HepG2 (cell line): Measurements from ENCODE around the gene B4GALT2. TPM values are rescaled to one million over a fixed set of nuclear protein-coding genes. Genes with fewer than 3 reads are reported as not detected.

ENCODE experiments used
- ATF7 ChIP-seq, 2 experiments: fragments of 450-650 bp in 1 of 2; sonication (generic) in 1 of 2; formaldehyde crosslinking in 1 of 2; IDR thresholded peaks; 2 replicates each; pipeline versions ENCODE4 v1.4.0 to v1.6.1; 2016 to 2020; ENCODE audit warnings: antibody characterized with exemption in 1 of 2, mild to moderate bottlenecking in 1 of 2, missing genetic modification reagents in 1 of 2
- BCL6 ChIP-seq: IDR thresholded peaks from 2 replicates; pipeline ENCODE4 v1.6.1; 2016; ENCODE audit warnings: missing genetic modification reagents, missing compliant biosample characterization
- KDM3A ChIP-seq: IDR thresholded peaks from 2 replicates; pipeline ENCODE4 v1.6.1; 2018; ENCODE audit warnings: low read depth, missing compliant biosample characterization
- KLF11 ChIP-seq: IDR thresholded peaks from 2 replicates; pipeline ENCODE4 v1.6.1; 2016; ENCODE audit warnings: missing compliant biosample characterization
- SALL1 ChIP-seq: sonication (generic); formaldehyde crosslinking; IDR thresholded peaks from 2 replicates; pipeline ENCODE4 v1.8.0; 2022; ENCODE audit warnings: mild to moderate bottlenecking, missing genetic modification reagents
- SP1 ChIP-seq, 2 experiments: fragments of 450-650 bp in 1 of 2; sonication (generic) in 1 of 2; formaldehyde crosslinking in 1 of 2; IDR thresholded peaks; 2 replicates each; pipeline versions ENCODE4 v1.4.0 to v1.6.1; 2016 to 2020; ENCODE audit warnings: missing genetic modification reagents in 1 of 2
- SRY ChIP-seq: sonication (generic); formaldehyde crosslinking; IDR thresholded peaks from 2 replicates; pipeline ENCODE4 v1.8.0; 2022; ENCODE audit warnings: mild to moderate bottlenecking, missing genetic modification reagents
- TAF1 ChIP-seq: sonication (generic); formaldehyde crosslinking; IDR thresholded peaks from 2 replicates; pipeline ENCODE4 v1.4.0; 2020; ENCODE audit warnings: missing genetic modification reagents
- THAP11 ChIP-seq: IDR thresholded peaks from 2 replicates; pipeline ENCODE4 v1.6.1; 2016; ENCODE audit warnings: missing biosample characterization, missing genetic modification reagents
- ZNF335 ChIP-seq: sonication (generic); formaldehyde crosslinking; IDR thresholded peaks from 2 replicates; pipeline ENCODE4 v1.4.0; 2020; ENCODE audit warnings: missing genetic modification reagents
- ZNF496 ChIP-seq: sonication (generic); formaldehyde crosslinking; IDR thresholded peaks from 2 replicates; pipeline ENCODE4 v1.8.1; 2023; ENCODE audit warnings: mild to moderate bottlenecking, moderate library complexity, missing genetic modification reagents; ENCODE audit not compliant: insufficient replicate concordance
- ZNF644 ChIP-seq: IDR thresholded peaks from 2 replicates; pipeline ENCODE4 v1.6.1; 2016; ENCODE audit warnings: low read depth
- ZSCAN20 ChIP-seq: sonication (generic); formaldehyde crosslinking; IDR thresholded peaks from 2 replicates; pipeline ENCODE4 v1.4.0; 2020; ENCODE audit warnings: missing genetic modification reagents, mild to moderate bottlenecking, borderline replicate concordance
- polyA plus RNA-seq, 8 experiments: library from polyadenylated mRNA; depleted of rRNA in 3 of 8; stranded (reverse) in 7 of 8; unstranded in 1 of 8; fragments of >200 nt; fragmentation: Illumina TruSeq in 4 of 8; extraction: Trizol in 4 of 8; gene quantifications; 2 replicates each; pipeline versions ENCODE4 v1.2.1 to v1.2.3, GENCODE V29; 2011 to 2016; ENCODE audit warnings: low read depth in 4 of 8, missing spikeins in 1 of 8, mixed read lengths in 1 of 8; ENCODE audit not compliant: insufficient read depth in 1 of 8
- total RNA-seq, 5 experiments: library from RNA; depleted of rRNA; stranded (reverse); fragments of >200 nt; fragmentation: Illumina TruSeq; extraction: Trizol; gene quantifications; 2 replicates each; pipeline ENCODE4 v1.2.3, GENCODE V29; 2016; ENCODE audit warnings: low read depth in 1 of 5
- TF ChIP-seq, protein P1 (sequence below): sonication (generic); formaldehyde crosslinking; IDR thresholded peaks from 2 replicates; pipeline ENCODE4 v1.4.0; 2020; ENCODE audit warnings: missing genetic modification reagents
- TF ChIP-seq, protein P2 (sequence below): sonication (generic); formaldehyde crosslinking; IDR thresholded peaks from 2 replicates; pipeline ENCODE4 v1.8.0; 2022; ENCODE audit warnings: mild to moderate bottlenecking, missing genetic modification reagents
- TF ChIP-seq, protein P3 (sequence below): sonication (generic); formaldehyde crosslinking; IDR thresholded peaks from 2 replicates; pipeline ENCODE4 v1.5.0; 2020; ENCODE audit warnings: missing genetic modification reagents, mild to moderate bottlenecking, borderline replicate concordance
- TF ChIP-seq, protein P4 (sequence below): sonication (generic); formaldehyde crosslinking; IDR thresholded peaks from 2 replicates; pipeline ENCODE4 v1.5.1; 2020; ENCODE audit warnings: mild to moderate bottlenecking, moderate library complexity, missing genetic modification reagents
- TF ChIP-seq, protein P5 (sequence below): sonication (generic); formaldehyde crosslinking; IDR thresholded peaks from 2 replicates; pipeline ENCODE4 v1.4.0; 2020; ENCODE audit warnings: mild to moderate bottlenecking, missing genetic modification reagents
- TF ChIP-seq, protein P6 (sequence below): sonication (generic); formaldehyde crosslinking; IDR thresholded peaks from 2 replicates; pipeline ENCODE4 v1.8.0; 2022; ENCODE audit warnings: missing genetic modification reagents, mild to moderate bottlenecking, moderate library complexity, borderline replicate concordance

B4GALT2 gene
- total and polyA plus RNA-seq, 2 of the 13 experiments (the other 11 are each of a cell fraction or from before 2014, with no cell fraction given): 41.9 to 78.0 TPM

DNA sequence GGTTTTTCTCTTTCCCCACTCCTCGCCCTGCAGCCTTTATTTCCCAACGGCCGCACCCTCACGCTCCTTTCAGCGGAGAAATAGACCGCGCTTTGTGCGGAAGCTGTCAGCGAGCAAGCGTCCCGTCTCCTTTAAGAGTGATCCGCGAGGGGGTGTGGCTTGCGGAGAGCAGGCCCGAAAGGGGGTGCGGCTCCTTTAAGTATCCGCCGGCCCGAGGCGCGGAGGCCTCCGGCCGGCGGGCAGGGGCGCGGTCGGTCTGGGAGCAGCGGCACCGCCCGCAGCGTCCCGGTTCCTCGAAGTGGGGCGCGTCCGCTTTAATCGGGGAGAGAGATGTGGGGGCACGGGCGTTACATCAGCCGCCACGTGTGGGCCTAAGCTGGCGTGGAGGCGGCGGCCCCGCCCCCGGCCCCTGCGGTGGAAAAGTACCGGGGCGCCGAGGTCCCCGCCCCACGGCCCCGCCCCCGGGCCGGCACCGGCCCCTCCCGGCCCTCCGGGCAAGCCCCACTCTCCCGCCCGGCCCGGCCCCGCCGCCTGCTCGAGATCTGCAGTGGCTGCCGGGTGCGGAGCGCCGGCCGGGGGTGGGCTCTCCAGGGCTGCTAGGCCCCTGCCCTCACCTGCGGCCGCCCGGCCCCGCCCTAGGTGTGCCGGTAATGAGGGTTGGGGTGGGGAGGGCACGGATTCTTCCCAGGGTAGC lies 51.0 kb downstream of the B4GALT2 start (continued):
- TF ChIP-seq, protein P1, sequence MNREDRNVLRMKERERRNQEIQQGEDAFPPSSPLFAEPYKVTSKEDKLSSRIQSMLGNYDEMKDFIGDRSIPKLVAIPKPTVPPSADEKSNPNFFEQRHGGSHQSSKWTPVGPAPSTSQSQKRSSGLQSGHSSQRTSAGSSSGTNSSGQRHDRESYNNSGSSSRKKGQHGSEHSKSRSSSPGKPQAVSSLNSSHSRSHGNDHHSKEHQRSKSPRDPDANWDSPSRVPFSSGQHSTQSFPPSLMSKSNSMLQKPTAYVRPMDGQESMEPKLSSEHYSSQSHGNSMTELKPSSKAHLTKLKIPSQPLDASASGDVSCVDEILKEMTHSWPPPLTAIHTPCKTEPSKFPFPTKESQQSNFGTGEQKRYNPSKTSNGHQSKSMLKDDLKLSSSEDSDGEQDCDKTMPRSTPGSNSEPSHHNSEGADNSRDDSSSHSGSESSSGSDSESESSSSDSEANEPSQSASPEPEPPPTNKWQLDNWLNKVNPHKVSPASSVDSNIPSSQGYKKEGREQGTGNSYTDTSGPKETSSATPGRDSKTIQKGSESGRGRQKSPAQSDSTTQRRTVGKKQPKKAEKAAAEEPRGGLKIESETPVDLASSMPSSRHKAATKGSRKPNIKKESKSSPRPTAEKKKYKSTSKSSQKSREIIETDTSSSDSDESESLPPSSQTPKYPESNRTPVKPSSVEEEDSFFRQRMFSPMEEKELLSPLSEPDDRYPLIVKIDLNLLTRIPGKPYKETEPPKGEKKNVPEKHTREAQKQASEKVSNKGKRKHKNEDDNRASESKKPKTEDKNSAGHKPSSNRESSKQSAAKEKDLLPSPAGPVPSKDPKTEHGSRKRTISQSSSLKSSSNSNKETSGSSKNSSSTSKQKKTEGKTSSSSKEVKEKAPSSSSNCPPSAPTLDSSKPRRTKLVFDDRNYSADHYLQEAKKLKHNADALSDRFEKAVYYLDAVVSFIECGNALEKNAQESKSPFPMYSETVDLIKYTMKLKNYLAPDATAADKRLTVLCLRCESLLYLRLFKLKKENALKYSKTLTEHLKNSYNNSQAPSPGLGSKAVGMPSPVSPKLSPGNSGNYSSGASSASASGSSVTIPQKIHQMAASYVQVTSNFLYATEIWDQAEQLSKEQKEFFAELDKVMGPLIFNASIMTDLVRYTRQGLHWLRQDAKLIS (CRISPR knock-in tag): no peak
- TF ChIP-seq, protein P2, sequence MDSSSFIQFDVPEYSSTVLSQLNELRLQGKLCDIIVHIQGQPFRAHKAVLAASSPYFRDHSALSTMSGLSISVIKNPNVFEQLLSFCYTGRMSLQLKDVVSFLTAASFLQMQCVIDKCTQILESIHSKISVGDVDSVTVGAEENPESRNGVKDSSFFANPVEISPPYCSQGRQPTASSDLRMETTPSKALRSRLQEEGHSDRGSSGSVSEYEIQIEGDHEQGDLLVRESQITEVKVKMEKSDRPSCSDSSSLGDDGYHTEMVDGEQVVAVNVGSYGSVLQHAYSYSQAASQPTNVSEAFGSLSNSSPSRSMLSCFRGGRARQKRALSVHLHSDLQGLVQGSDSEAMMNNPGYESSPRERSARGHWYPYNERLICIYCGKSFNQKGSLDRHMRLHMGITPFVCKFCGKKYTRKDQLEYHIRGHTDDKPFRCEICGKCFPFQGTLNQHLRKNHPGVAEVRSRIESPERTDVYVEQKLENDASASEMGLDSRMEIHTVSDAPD: no peak
- TF ChIP-seq, protein P3, sequence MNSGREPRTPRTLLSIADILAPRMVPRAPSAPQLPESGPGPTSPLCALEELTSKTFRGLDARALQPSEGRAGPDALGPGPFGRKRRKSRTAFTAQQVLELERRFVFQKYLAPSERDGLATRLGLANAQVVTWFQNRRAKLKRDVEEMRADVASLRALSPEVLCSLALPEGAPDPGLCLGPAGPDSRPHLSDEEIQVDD (CRISPR knock-in tag): no peak
- TF ChIP-seq, protein P4, sequence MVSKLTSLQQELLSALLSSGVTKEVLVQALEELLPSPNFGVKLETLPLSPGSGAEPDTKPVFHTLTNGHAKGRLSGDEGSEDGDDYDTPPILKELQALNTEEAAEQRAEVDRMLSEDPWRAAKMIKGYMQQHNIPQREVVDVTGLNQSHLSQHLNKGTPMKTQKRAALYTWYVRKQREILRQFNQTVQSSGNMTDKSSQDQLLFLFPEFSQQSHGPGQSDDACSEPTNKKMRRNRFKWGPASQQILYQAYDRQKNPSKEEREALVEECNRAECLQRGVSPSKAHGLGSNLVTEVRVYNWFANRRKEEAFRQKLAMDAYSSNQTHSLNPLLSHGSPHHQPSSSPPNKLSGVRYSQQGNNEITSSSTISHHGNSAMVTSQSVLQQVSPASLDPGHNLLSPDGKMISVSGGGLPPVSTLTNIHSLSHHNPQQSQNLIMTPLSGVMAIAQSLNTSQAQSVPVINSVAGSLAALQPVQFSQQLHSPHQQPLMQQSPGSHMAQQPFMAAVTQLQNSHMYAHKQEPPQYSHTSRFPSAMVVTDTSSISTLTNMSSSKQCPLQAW (CRISPR knock-in tag): no peak
- TF ChIP-seq BCL6: no peak; the same call in 1 of the 2 replicates
- TF ChIP-seq, protein P5, sequence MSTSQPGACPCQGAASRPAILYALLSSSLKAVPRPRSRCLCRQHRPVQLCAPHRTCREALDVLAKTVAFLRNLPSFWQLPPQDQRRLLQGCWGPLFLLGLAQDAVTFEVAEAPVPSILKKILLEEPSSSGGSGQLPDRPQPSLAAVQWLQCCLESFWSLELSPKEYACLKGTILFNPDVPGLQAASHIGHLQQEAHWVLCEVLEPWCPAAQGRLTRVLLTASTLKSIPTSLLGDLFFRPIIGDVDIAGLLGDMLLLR (CRISPR knock-in tag): no peak
- no peak; the same call in 1 of the 2 replicates for TF ChIP-seq SALL1 (CRISPR knock-in tag)
- TF ChIP-seq KLF11: no peak
- no peak for TF ChIP-seq ZNF335 (CRISPR knock-in tag)
- no peak for TF ChIP-seq ATF7 (IDR thresholded peaks at IDR 0.05)
- no peak for TF ChIP-seq ATF7 (CRISPR knock-in tag; IDR thresholded peaks at IDR 0.05)
- TF ChIP-seq KDM3A (CRISPR knock-in tag): no peak
- peak; percentile 34; the same call in 1 of the 2 replicates for TF ChIP-seq ZSCAN20
- TF ChIP-seq THAP11 (CRISPR knock-in tag): no peak
- peak; percentile 62; the same call in 1 of the 2 replicates for TF ChIP-seq SRY (CRISPR knock-in tag)
- TF ChIP-seq, protein P6, sequence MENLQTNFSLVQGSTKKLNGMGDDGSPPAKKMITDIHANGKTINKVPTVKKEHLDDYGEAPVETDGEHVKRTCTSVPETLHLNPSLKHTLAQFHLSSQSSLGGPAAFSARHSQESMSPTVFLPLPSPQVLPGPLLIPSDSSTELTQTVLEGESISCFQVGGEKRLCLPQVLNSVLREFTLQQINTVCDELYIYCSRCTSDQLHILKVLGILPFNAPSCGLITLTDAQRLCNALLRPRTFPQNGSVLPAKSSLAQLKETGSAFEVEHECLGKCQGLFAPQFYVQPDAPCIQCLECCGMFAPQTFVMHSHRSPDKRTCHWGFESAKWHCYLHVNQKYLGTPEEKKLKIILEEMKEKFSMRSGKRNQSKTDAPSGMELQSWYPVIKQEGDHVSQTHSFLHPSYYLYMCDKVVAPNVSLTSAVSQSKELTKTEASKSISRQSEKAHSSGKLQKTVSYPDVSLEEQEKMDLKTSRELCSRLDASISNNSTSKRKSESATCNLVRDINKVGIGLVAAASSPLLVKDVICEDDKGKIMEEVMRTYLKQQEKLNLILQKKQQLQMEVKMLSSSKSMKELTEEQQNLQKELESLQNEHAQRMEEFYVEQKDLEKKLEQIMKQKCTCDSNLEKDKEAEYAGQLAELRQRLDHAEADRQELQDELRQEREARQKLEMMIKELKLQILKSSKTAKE (CRISPR knock-in tag): no peak
- no peak for TF ChIP-seq ZNF496 (CRISPR knock-in tag)
- no peak for TF ChIP-seq SP1 (IDR thresholded peaks at IDR 0.05)
- 0 out of 2 replicates have a peak, but pooled peaks have one; percentile 63 for TF ChIP-seq SP1 (CRISPR knock-in tag; IDR thresholded peaks at IDR 0.05)
- TF ChIP-seq ZNF644 (CRISPR knock-in tag): no peak
- TF ChIP-seq TAF1 (CRISPR knock-in tag): no peak; the same call in 1 of the 2 replicates
